Ishikawa (cell line): Measurements from ENCODE around the gene SDK2.

Experiments
- CEBPB ChIP-seq: IDR thresholded peaks from 2 replicates; pipeline ENCODE4 v1.6.1; 2012
- CREB1 ChIP-seq: IDR thresholded peaks from 2 replicates; pipeline ENCODE4 v1.6.1; 2012; ENCODE audit warnings: low read depth
- EGR1 ChIP-seq: IDR thresholded peaks from 2 replicates; pipeline ENCODE4 v1.6.1; 2012
- EP300 ChIP-seq: IDR thresholded peaks from 2 replicates; pipeline ENCODE4 v1.6.1; 2012; ENCODE audit warnings: borderline replicate concordance
- FOXM1 ChIP-seq: IDR thresholded peaks from 2 replicates; pipeline ENCODE4 v1.6.1; 2012; ENCODE audit warnings: low read depth, borderline replicate concordance
- MAX ChIP-seq: IDR thresholded peaks from 2 replicates; pipeline ENCODE4 v1.6.1; 2012
- NFIC ChIP-seq: IDR thresholded peaks from 2 replicates; pipeline ENCODE4 v1.6.1; 2012
- RAD21 ChIP-seq: IDR thresholded peaks from 2 replicates; pipeline ENCODE4 v1.6.1; 2012; ENCODE audit warnings: low read depth
- REST ChIP-seq: IDR thresholded peaks from 2 replicates; pipeline ENCODE4 v1.6.1; 2012; ENCODE audit warnings: low read depth, mild to moderate bottlenecking
- TAF1 ChIP-seq: IDR thresholded peaks from 2 replicates; pipeline ENCODE4 v1.6.1; 2012; ENCODE audit warnings: low read depth, mild to moderate bottlenecking
- TCF12 ChIP-seq: IDR thresholded peaks from 2 replicates; pipeline ENCODE4 v1.6.1; 2012; ENCODE audit warnings: low read depth
- TEAD4 ChIP-seq: IDR thresholded peaks from 2 replicates; pipeline ENCODE4 v1.6.1; 2012
- USF1 ChIP-seq: IDR thresholded peaks from 2 replicates; pipeline ENCODE4 v1.6.1; 2012
- YY1 ChIP-seq: IDR thresholded peaks from 2 replicates; pipeline ENCODE4 v1.6.1; 2012; ENCODE audit warnings: low read depth
- ZBTB7A ChIP-seq: IDR thresholded peaks from 2 replicates; pipeline ENCODE4 v1.6.1; 2012; ENCODE audit warnings: low read depth

Gene SDK2

DNA sequence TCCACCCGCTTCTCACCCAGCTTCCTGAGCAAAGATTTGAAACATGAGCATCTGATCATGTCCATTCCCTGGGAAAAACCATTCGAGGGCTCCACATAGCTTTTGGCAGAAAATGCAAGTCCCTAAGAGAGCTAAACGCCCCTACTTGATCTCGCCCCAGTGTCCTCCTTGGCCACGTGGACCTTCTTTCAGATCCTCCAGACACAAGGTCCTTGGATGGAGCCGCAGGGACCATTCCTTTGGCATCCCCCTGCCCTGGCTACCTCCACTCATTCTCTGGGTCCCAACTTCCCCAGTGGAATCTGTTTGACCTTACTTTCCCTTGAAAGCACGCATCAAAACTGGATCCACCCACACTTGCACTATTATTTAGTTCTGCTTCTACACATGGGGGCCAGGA is 146.5 kb downstream of the SDK2 start:
- TF ChIP-seq MAX (no peak), TEAD4 (no peak), YY1 (no peak), RAD21 (no peak), FOXM1 (no peak), USF1 (no peak), CEBPB (no peak), EGR1 (no peak), EP300 (no peak), TCF12 (no peak), ZBTB7A (no peak), REST (no peak), NFIC (no peak), TAF1 (no peak)

GRCh38 chr17:73496232-73496631 is 148.0 kb downstream of the SDK2 start:
- TF ChIP-seq EP300 (no peak), FOXM1 (no peak), TAF1 (no peak)

- TF ChIP-seq ZBTB7A (no peak), YY1 (no peak), CREB1 (no peak), CEBPB (no peak), REST (no peak), TCF12 (no peak), FOXM1 (no peak), NFIC (no peak), EGR1 (no peak), MAX (no peak), TAF1 (no peak), USF1 (no peak), EP300 (no peak), RAD21 (no peak), TEAD4 (no peak)
Observed at GRCh38 chr17:73495641-73496040, 148.6 kb downstream of the SDK2 start.

DNA sequence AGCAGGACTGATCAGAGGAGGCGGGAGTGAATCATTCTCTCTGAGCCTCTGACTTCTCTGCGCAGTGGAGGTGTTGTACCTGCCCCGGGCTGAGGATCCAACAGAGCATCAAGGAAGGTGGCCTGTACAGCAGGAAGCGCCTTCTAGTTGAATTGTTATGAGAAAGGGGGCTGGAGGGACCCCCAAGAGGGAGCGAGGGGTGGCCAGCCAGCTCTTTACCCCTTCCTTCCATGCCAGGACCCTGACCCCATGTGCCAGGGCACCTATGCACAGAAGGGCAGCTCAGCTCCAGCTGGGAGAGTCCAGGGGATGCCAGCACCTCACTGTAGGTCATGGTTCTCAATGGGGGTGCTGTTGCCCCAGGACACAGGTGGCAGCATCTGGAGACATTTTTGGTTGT is 149.3 kb downstream of the SDK2 start:
- TF ChIP-seq NFIC = no peak

DNA sequence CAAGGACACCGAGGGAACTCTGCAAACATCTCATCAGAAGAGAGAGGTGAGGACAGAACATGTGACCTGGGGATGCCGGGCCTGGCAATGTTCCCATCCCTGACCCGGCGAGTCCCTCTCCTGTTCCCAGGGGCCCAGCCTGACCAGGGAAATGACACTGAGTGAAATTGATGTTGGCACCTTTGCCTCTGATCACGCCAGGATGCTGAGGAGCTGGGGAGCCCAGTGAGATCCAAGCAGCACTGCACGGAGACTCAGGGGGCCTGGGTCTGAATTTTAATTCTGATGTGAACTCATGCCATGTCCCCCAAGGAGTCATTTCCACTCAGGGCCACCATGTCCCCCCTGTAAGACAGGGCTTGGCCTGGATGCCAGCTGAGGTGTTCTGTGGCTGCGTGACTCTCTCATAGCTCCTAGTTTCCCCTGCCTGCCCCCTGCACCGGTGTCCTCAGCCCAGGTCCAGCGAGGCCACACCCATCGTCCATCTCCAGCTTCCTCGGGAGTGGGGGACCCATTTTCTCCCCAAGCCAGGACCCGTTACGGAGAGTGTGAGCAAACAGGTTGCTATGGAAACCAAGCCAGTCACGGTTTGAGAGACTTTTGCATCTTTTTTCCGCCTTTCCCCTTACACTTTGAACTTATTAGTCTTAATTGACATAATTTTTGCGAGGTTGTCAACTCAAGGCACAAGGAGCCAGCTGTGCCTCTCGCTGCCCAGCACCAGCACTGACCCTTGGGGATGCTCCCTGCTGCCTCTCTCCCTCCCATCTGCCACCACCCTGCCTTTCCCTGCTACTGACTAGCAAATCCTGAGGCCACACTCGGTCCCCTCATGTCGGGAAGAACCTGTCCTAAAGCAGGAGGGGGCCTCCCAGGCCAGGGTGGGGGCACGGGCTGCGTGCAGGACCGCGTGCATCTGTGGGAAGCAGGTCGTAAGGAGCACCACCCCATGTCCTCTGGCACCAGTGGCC is 150.0 kb downstream of the SDK2 start:
- TF ChIP-seq MAX (no peak), TAF1 (no peak), REST (no peak), CREB1 (no peak), CEBPB (no peak), TCF12 (no peak), YY1 (no peak), RAD21 (no peak), TEAD4 (no peak), FOXM1 (no peak)
